A549 (cell line): ENCODE results near the gene ZNF827. TPM values are rescaled to one million over a fixed set of nuclear protein-coding genes. Genes with fewer than 3 reads are reported as not detected.
A peak's percentile ranks its signal among the peaks of the same experiment; 100 is the strongest.

Experiments used
- ATAC-seq, 2 experiments: fragments of 200-7000 bp in 1 of 2; fragments of >200 bp in 1 of 2; cut with Nextera tagmentation in 1 of 2; cut with Tn5 transposase in 1 of 2; 3 replicates each; pipeline versions ENCODE4 v1.8.0 to v1.9.1; 2018 to 2020; ENCODE audit warnings: mild to moderate bottlenecking in 1 of 2, moderate library complexity in 1 of 2
- CTCF ChIA-PET: fragments of 300-600 bp; sonication (Branson Sonifier 250); formaldehyde crosslinking; extraction: SDS; loops from one replicate; lab custom pipeline; 2021; ENCODE audit warnings: antibody characterized with exemption, inconsistent platforms; lab: Yijun Ruan, JAX
- POLR2A ChIA-PET: fragments of 350-600 bp; formaldehyde crosslinking; extraction: SDS; loops from one replicate; lab custom pipeline; 2021; ENCODE audit warnings: antibody characterized with exemption, inconsistent platforms; lab: Yijun Ruan, JAX
- DNase-seq, 2 experiments: peaks; one replicate each; pipeline versions ENCODE4 v3.0.0 to v3.0.0-alpha.2; 2011 to 2016; ENCODE audit warnings: low read depth in 1 of 2, low spot score in 1 of 2
- FAIRE-seq: peaks from 2 replicates; lab custom pipeline; 2011; peaks lifted over from hg19 to GRCh38; lab: Jason Lieb, UNC
- H3K27ac ChIP-seq, 2 experiments: fragments of >200 bp; sonication (Bioruptor Twin); formaldehyde crosslinking; 3 replicates each; pipeline ENCODE4 v1.5.1; 2016 to 2017
- H3K4me1 ChIP-seq: fragments of >200 bp; sonication (Bioruptor Twin); formaldehyde crosslinking; 3 replicates; pipeline ENCODE4 v1.6.1; 2016
- H3K4me2 ChIP-seq: fragments of >200 bp; sonication (Bioruptor Twin); formaldehyde crosslinking; 3 replicates; pipeline ENCODE4 v1.6.1; 2016
- H3K4me3 ChIP-seq: fragments of >200 bp; sonication (Bioruptor Twin); formaldehyde crosslinking; 3 replicates; pipeline ENCODE4 v1.5.1; 2016
- H3K9me3 ChIP-seq: fragments of >200 bp; sonication (Bioruptor Twin); formaldehyde crosslinking; 3 replicates; pipeline ENCODE4 v1.6.1; 2016
- CBX8 ChIP-seq: fragments of 200-600 bp; sonication (generic); IDR thresholded peaks from 2 replicates; pipeline ENCODE4 v1.6.1; 2016
- CEBPB ChIP-seq, 2 experiments: fragments of >200 bp in 1 of 2; sonication (Bioruptor Twin) in 1 of 2; formaldehyde crosslinking in 1 of 2; IDR thresholded peaks; 2 replicates each; pipeline ENCODE4 v1.6.1; 2012 to 2016
- CHD4 ChIP-seq: fragments of 200-600 bp; sonication (generic); IDR thresholded peaks from 2 replicates; pipeline ENCODE4 v1.6.1; 2016; ENCODE audit warnings: antibody characterized with exemption, mild to moderate bottlenecking, borderline replicate concordance
- EHF ChIP-seq: fragments of 250-450 bp; sonication (Bioruptor Pico); IDR thresholded peaks from 2 replicates; pipeline ENCODE4 v1.5.0; 2020; ENCODE audit warnings: mild to moderate bottlenecking
- EHMT2 ChIP-seq: fragments of 200-600 bp; sonication (generic); IDR thresholded peaks from 2 replicates; pipeline ENCODE4 v1.6.1; 2016; ENCODE audit warnings: antibody characterized with exemption, low read depth, mild to moderate bottlenecking, moderate library complexity
- FOSB ChIP-seq: fragments of 250-450 bp; sonication (Bioruptor Pico); IDR thresholded peaks from 2 replicates; pipeline ENCODE4 v1.5.0; 2020; ENCODE audit warnings: mild to moderate bottlenecking, moderate library complexity
- FOSL2 ChIP-seq, 2 experiments: fragments of 450-650 bp in 1 of 2; fragments of >200 bp in 1 of 2; sonication (Bioruptor Twin) in 1 of 2; formaldehyde crosslinking; IDR thresholded peaks; 2 replicates each; pipeline versions ENCODE4 v1.5.0 to v1.6.1; 2016 to 2020; ENCODE audit warnings: mild to moderate bottlenecking in 1 of 2, moderate library complexity in 1 of 2
- HDAC2 ChIP-seq: fragments of 200-600 bp; sonication (generic); IDR thresholded peaks from 2 replicates; pipeline ENCODE4 v1.6.1; 2016
- HMGXB4 ChIP-seq: fragments of 250-450 bp; sonication (Bioruptor Pico); IDR thresholded peaks from 2 replicates; pipeline ENCODE4 v1.5.0; 2021; ENCODE audit warnings: mild to moderate bottlenecking, moderate library complexity, borderline replicate concordance
- KDM1A ChIP-seq: fragments of 200-600 bp; sonication (generic); IDR thresholded peaks from 2 replicates; pipeline ENCODE4 v1.6.1; 2016; ENCODE audit warnings: low read depth, mild to moderate bottlenecking
- MAX ChIP-seq: IDR thresholded peaks from 2 replicates; pipeline ENCODE4 v1.6.1; 2012
- MYC ChIP-seq: IDR thresholded peaks from 2 replicates; pipeline ENCODE4 v1.6.1; 2012; ENCODE audit warnings: mild to moderate bottlenecking, inconsistent platforms, low read length, improper control_type of control experiment, borderline replicate concordance
- NPAS2 ChIP-seq: fragments of 250-450 bp; sonication (Bioruptor Pico); IDR thresholded peaks from 2 replicates; pipeline ENCODE4 v1.8.0; 2022; ENCODE audit warnings: mild to moderate bottlenecking, moderate library complexity, borderline replicate concordance
- PHF8 ChIP-seq: fragments of 200-600 bp; sonication (generic); IDR thresholded peaks from 2 replicates; pipeline ENCODE4 v1.6.1; 2016; ENCODE audit warnings: low read depth, mild to moderate bottlenecking, antibody characterized with exemption, moderate library complexity, borderline replicate concordance
- POLR2A ChIP-seq: IDR thresholded peaks from 2 replicates; pipeline ENCODE4 v1.6.1; 2012; ENCODE audit warnings: mild to moderate bottlenecking, low read length
- POLR2AphosphoS2 ChIP-seq: conservative IDR thresholded peaks from 2 replicates; pipeline ENCODE4 v1.6.1; 2012; ENCODE audit warnings: low read length, improper control_type of control experiment, inconsistent platforms
- RAD21 ChIP-seq, 2 experiments: fragments of >200 bp in 1 of 2; sonication (Bioruptor Twin) in 1 of 2; formaldehyde crosslinking in 1 of 2; IDR thresholded peaks in 1 of 2; conservative IDR thresholded peaks in 1 of 2; 2 replicates in 1 of 2; 3 replicates in 1 of 2; pipeline ENCODE4 v1.6.1; 2012 to 2018; ENCODE audit warnings: inconsistent platforms in 1 of 2
- SMC3 ChIP-seq: fragments of >200 bp; sonication (Bioruptor Twin); formaldehyde crosslinking; IDR thresholded peaks from 3 replicates; pipeline ENCODE4 v1.6.1; 2018; ENCODE audit warnings: inconsistent platforms
- SREBF2 ChIP-seq: fragments of 450-650 bp; IDR thresholded peaks from 2 replicates; pipeline ENCODE4 v1.6.1; 2014; ENCODE audit warnings: mild to moderate bottlenecking, moderate library complexity
- ZSCAN20 ChIP-seq: fragments of 250-450 bp; sonication (Bioruptor Pico); IDR thresholded peaks from 2 replicates; pipeline ENCODE4 v1.8.0; 2022; ENCODE audit warnings: mild to moderate bottlenecking, moderate library complexity
- WGBS: methylation state at CpG from one replicate; pipeline ENCODE4 v1.1.6; 2017; ENCODE audit errors: missing lambda C conversion rate; 5-methylcytosine and 5-hydroxymethylcytosine counted together
- polyA plus RNA-seq, 4 experiments: library from polyadenylated mRNA; depleted of rRNA in 3 of 4; stranded (reverse); fragments of >200 nt; fragmentation: RNase III in 1 of 4; extraction: RNeasy Plus Mini Kit Qiagen cat#74134 plus additional on column Dnase treatment in 1 of 4; gene quantifications; 2 replicates in 3 of 4; 3 replicates in 1 of 4; pipeline ENCODE4 v1.2.3, GENCODE V29; 2011 to 2017
- TF ChIP-seq, protein P1 (sequence below): fragments of >200 bp; sonication (Bioruptor Twin); formaldehyde crosslinking; IDR thresholded peaks from 3 replicates; pipeline ENCODE4 v1.6.1; 2016
- TF ChIP-seq, protein P2 (sequence below): fragments of 450-650 bp; IDR thresholded peaks from 2 replicates; pipeline ENCODE4 v1.6.1; 2014; ENCODE audit warnings: antibody characterized with exemption
- TF ChIP-seq, protein P3 (sequence below): fragments of 250-450 bp; sonication (Bioruptor Pico); IDR thresholded peaks from 2 replicates; pipeline ENCODE4 v1.5.0; 2020; ENCODE audit warnings: low read depth, mild to moderate bottlenecking, moderate library complexity

ZNF827 gene
- polyA plus RNA-seq, 2 of the 4 experiments (the other 2 are of a cell fraction) = 3.8 to 4.2 TPM

DNA sequence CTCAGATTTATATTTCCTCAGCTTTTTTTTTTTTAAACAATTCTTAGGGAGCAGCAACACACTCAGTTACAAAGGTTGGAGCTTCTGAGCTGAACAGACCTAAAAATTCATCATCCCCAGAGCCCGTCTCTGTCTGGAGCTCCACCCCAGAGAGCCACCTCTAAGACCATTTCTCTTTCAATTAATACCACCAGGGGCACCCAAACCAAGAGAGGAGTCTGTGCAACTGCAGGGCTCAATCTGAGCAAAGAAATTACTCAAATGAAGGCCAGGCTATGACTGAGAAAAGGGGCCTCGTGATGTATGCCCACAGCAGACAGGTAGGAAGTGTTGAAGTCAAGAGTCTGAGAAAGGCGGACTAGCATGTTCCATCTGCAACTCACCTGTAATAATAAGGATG is 163.2 kb downstream of the ZNF827 start:
- CTCF ChIA-PET = no interaction called here
- no peaks in the 10 kb centered on the region for H3K9me3 ChIP-seq
- H3K4me3 ChIP-seq = no peak overlapping the region
- H3K4me1 ChIP-seq = no peaks in the 10 kb centered on the region
- TF ChIP-seq FOSB (CRISPR knock-in tag) (no peak), EHMT2 (no peak), SMC3 (no peak), MYC (no peak), SREBF2 (no peak), KDM1A (no peak), FOSL2 (IDR thresholded peaks at IDR 0.05) (no peak), FOSL2 (CRISPR knock-in tag; IDR thresholded peaks at IDR 0.05) (no peak), ZSCAN20 (CRISPR knock-in tag) (no peak), EHF (CRISPR knock-in tag) (no peak), PHF8 (no peak), CHD4 (no peak), CBX8 (no peak)
- ATAC-seq (peak in 1 of 2 experiments; percentile 57; a peak in 2 of 6 replicates), DNase-seq (no peak), FAIRE-seq (no peak)
- no peak overlapping the region for H3K27ac ChIP-seq
- no peak overlapping the region for H3K4me2 ChIP-seq
- POLR2A ChIA-PET = no interaction called here
- WGBS = 70% methylated on average over 3 of the region's 3 CpGs

GRCh38 chr4:145774473-145774872 is 164.2 kb downstream of the ZNF827 start:
- ChIA-PET POLR2A (no interaction called here), CTCF (no interaction called here)
- no peaks in the 10 kb centered on the region for H3K9me3 ChIP-seq
- WGBS = 90% methylated on average over 6 of the region's 6 CpGs
- ATAC-seq (no peak), DNase-seq (no peak), FAIRE-seq (no peak)
- no peak overlapping the region for H3K27ac ChIP-seq
- no peak overlapping the region for H3K4me3 ChIP-seq
- TF ChIP-seq, protein P1, sequence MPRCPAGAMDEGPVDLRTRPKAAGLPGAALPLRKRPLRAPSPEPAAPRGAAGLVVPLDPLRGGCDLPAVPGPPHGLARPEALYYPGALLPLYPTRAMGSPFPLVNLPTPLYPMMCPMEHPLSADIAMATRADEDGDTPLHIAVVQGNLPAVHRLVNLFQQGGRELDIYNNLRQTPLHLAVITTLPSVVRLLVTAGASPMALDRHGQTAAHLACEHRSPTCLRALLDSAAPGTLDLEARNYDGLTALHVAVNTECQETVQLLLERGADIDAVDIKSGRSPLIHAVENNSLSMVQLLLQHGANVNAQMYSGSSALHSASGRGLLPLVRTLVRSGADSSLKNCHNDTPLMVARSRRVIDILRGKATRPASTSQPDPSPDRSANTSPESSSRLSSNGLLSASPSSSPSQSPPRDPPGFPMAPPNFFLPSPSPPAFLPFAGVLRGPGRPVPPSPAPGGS = no peak
- TF ChIP-seq SREBF2 = no peak
- no peak for TF ChIP-seq NPAS2 (CRISPR knock-in tag)
- no peak for TF ChIP-seq CEBPB (IDR thresholded peaks at IDR 0.05)
- TF ChIP-seq MAX = no peak
- no peak for TF ChIP-seq POLR2AphosphoS2
- TF ChIP-seq FOSL2 (IDR thresholded peaks at IDR 0.05) = no peak
- TF ChIP-seq FOSL2 (CRISPR knock-in tag; IDR thresholded peaks at IDR 0.05) = no peak
- H3K4me2 ChIP-seq = no peak overlapping the region
- H3K4me1 ChIP-seq = no peaks in the 10 kb centered on the region

GRCh38 chr4:145773581-145774234 is 164.9 kb downstream of the ZNF827 start:
- DNase-seq = no peak
- Histone ChIP-seq H3K4me2 (no peak overlapping the region), H3K4me3 (no peak overlapping the region), H3K9me3 (no peaks in the 10 kb centered on the region), H3K4me1 (no peaks in the 10 kb centered on the region), H3K27ac (no peak overlapping the region)
- WGBS = 90% methylated on average over 6 of the region's 6 CpGs
- no peak for ATAC-seq
- TF ChIP-seq, protein P2, sequence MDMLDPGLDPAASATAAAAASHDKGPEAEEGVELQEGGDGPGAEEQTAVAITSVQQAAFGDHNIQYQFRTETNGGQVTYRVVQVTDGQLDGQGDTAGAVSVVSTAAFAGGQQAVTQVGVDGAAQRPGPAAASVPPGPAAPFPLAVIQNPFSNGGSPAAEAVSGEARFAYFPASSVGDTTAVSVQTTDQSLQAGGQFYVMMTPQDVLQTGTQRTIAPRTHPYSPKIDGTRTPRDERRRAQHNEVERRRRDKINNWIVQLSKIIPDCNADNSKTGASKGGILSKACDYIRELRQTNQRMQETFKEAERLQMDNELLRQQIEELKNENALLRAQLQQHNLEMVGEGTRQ = no peak
- TF ChIP-seq, protein P3, sequence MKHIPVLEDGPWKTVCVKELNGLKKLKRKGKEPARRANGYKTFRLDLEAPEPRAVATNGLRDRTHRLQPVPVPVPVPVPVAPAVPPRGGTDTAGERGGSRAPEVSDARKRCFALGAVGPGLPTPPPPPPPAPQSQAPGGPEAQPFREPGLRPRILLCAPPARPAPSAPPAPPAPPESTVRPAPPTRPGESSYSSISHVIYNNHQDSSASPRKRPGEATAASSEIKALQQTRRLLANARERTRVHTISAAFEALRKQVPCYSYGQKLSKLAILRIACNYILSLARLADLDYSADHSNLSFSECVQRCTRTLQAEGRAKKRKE (CRISPR knock-in tag) = no peak
- TF ChIP-seq POLR2A = no peak
- TF ChIP-seq HDAC2 = no peak
- TF ChIP-seq ZSCAN20 (CRISPR knock-in tag) = no peak
- no peak for TF ChIP-seq RAD21 (conservative IDR thresholded peaks at IDR 0.05 in 1 of 2, IDR thresholded peaks at IDR 0.05 in 1 of 2)
- TF ChIP-seq HMGXB4 = no peak
- no peak for TF ChIP-seq FOSL2 (IDR thresholded peaks at IDR 0.05)
- no peak for TF ChIP-seq FOSL2 (CRISPR knock-in tag; IDR thresholded peaks at IDR 0.05)
- POLR2A ChIA-PET = no interaction called here
- FAIRE-seq = no peak
- CTCF ChIA-PET = interaction anchor here (1.2 kb wide), 2 partner anchors 11 to 64 kb away, joined by 3 to 4 read pairs; no protein-coding TSS in a partner anchor
